Islet of Langerhans (tissue), 1 donor: ENCODE measurements around the gene VSIG10.
A peak's percentile ranks its signal among the peaks of the same experiment; 100 is the strongest.

Experiments
- FAIRE-seq: peaks from one replicate; lab custom pipeline; 2011; peaks lifted over from hg19 to GRCh38; lab: Jason Lieb, UNC

The VSIG10 gene

DNA sequence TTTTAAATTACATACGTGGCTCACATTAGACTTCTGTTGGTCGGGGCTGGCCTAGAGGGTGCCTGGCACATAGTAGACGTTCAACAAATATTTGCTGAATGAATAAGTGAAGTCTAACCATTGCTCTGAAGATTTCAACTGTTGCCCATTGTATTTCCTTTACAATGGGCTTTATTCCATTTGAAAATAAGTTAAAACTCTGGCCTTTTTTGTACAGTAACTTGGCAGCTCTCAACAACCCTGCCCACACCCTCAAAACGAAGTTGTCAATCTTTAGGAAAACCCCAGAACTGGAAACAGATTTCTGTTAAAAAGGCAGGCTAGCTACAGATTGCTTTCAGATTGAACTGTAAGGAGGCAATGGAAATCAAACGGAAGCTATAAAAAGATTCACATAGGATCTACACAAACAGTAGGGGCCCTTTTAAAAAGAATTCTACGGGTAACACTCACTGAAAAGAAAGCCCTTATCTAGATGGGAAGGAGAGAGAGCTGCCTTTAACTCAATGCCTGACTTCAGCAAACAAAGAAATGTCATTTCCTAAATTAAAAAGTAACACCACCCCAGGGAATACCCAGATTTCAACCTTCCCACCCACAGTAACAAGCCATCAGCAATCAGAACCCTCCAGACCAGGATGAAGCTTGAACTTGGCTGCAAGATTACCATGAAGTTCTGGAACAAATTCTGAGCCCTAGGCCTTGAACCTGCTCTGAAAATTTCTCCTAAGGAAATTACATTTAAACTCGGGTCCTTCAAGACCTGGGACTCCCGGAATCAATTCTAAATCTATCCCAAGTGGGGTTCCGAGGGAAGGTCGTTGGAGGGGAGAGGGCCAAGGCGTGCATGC lies 44.2 kb downstream of the VSIG10 start:
- FAIRE-seq, result no peak

DNA sequence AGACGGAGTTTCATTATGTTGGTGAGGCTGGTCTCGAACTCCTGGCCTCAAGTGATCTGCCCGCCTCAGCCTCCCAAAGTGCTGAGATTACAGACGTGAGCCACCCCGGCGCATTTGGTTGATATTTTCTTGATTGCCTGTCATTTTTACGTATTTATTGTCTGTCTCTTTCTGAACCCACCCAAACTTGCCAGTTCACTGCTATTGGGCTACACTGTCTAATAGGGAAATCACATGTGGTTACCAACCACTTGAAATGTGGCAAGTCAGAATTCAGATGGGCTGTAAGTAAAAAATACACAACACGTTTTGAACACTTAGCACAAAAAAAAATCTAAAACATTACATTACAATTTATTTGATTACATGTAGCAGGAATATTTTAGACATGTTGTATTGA lies 44.9 kb downstream of the VSIG10 start:
- FAIRE-seq, result peak; percentile 65

DNA sequence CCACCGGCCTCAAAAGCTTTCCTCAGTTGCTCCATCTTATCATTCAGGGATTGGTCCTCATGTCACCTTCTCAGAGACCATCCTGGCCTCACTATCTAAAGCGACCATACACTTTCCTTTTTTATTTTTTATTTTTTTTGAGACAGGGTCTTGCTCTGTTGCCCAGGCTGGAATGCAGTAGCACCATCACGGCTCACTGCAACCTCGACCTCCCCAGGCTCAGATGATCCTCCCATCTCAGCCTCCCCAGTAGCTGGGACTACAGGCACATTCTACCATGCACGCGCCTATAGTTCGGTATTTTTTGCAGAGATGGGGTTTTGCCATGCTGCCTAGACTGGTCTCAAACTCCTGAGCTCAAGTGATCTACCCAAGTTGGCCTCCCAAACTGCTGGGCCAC lies 45.6 kb downstream of the VSIG10 start:
- FAIRE-seq, result no peak

DNA sequence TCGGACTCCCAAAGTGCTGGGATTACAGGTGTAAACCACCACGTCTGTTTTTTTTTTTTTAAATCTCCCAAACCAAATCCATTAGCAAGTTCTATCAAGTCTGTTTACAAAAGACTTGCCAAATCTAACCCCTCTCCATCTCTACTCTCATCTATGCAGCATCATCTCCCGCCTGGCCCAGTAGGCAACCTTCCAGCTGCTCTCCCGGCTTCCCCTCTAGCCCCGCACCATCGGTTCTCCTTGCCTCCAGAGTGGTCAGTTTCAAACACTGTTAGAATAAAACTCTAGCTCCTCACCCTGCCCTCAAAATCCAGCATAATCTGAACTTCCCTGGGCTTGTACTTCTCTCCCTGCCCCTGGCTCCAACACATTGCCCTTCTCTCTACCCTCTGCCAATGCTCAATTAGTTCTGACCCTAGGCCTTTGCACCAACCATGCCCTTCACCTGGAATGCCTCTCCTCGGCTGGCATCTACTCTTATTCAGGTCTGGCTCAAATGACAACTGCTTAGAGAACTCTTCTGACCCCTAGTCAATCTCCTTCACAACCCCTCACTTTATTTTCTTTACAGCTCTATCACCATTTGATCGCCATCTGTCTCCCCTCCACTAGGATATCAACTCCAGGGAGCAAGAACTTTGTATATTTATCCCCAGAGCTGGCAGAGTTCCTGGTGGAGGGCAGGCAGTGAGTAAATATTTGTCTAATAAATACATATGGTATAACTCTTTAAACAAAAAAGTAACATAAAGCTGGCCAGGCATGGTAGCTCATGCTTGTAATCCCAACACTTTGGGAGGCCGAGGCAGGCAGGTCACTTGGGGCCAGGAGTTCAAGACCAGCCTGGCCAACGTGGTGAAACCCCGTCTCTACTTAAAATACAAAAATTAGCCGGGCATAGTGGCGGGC lies 47.7 kb downstream of the VSIG10 start:
- no peak for FAIRE-seq

DNA sequence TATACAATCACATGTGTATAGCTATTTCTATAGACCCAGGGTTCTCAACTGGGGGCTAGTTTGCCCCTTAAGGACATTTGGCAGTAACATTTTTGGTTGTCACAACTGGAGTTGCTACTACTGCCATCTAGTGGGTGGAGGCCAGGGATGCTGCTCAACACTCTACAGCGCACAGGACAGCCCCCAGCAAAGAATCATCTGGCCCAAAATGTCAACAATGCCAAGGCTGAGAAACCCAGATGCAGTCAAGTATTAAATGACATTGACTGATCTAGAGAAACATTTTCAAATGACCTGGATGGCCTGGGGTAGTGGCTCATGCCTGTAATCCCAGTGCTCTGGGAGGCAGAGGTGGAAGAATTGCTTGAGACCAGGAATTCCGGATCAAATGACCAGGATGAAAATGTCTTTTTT lies 48.7 kb downstream of the VSIG10 start:
- FAIRE-seq, result no peak

DNA sequence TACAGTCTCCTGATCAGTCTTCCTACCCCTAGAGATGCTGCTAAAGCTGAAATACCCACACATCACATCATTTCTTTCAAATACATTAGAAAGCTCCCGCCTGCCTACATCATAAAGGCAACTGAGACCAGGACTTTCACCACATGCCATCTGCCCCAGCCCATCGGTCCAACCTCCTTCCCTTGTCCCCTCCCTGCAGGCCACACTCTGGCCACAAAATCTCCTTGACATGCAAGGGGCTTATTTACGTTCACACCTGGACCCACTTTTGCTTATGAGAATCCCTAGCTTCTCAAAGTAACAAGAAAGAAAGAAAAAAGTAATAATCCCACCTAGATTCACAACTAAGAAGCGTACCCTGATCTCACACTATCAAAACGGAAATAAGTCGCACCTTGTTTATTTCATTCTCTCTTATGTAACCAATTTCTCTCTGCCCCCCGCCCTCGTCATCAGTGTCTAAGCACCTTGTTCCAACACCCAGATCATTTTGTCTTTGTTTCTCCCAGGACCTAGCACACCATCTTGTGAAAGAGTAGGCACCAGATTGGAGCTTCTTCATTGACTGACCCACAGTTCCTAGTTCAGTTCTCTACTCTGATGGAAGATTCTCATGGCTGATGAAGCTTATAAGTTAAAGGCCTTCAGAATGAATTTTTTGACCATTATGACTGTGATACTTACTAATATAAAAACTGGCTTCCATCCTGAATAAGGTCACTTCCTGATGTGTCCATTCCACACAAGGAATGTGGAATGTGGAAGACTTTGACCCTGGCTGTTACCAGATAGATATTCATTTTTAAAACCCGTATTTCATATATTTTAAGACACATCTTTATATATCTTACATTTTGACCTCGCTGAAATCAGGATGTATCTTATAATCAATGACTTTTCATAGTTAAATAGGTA lies 50.5 kb downstream of the VSIG10 start:
- FAIRE-seq, result no peak

DNA sequence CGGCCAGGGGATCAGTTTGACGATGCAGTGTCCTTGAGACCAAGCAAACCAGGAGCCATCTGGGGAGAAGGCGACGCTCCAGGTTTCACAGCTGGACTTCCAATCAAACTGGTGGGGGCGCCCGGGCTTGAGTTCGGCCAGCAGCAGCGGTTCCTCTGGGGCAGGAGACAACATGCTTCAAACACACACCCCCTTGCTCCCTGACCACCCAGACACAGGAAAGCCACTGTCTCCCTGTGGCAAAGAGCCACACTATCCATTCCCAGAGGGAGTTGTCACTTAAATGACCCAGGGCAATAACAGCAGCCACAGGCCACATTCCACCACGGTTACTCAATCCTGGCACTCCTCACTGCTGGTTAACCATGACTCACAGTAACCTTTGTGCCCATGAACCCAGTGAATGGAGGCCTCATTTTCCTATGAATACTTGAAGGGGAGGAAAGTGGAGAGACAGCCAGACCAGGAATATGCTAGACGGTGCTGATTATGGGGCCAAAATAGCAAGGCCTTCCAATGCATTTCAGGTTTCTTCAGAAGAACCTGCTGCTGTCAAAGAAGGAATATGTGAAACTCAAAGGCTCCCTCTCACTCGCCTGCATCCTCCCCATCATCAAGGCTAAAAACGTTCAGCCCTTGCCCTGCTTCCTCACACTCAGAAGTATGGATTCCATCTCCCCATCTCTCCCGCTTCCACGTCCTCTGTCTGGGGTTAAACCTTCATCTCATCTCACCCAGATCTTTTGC lies 51.3 kb downstream of the VSIG10 start:
- FAIRE-seq, result no peak

DNA sequence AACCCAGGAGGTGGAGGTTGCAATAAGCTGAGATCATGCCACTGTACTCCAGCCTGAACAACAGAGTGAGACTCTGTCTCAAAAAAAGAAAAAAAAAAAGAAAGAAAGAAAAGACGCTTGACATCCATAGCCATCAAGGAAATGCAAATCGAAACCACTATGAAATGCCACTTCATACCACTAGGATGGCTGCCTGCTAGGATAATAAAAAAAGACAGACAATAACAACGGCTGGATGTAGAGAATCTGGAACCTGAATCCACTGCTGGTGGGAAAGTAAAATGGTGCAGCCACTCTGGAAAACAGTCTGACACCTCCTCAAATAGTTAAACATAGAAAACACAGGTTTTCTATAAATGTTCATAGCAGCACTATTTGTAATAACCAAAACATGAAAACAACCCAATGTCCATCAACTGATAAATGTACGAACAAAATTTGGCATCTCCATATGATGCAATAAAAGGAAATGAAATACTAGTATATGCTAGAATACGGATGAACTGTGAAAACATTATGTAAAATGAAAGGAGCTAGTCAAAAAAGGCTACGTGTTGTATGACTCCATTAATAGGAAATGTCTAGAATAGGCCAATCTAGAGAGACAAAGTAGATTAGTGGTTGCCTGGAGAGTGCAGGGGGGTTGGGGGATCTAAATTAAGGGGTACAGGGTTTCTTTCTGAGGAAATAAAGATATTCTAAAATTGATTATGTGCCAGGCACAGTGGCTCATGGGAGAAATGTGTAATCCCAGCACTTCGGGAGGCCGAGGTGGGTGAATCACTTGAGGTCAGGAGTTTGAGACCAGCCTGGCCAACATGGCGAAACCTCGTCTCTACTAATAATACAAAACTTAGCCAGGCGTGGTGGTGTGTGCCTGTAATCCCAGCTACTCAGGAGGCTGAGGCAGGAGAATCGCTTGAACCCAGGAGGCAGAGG lies 52.6 kb downstream of the VSIG10 start:
- FAIRE-seq, result no peak

DNA sequence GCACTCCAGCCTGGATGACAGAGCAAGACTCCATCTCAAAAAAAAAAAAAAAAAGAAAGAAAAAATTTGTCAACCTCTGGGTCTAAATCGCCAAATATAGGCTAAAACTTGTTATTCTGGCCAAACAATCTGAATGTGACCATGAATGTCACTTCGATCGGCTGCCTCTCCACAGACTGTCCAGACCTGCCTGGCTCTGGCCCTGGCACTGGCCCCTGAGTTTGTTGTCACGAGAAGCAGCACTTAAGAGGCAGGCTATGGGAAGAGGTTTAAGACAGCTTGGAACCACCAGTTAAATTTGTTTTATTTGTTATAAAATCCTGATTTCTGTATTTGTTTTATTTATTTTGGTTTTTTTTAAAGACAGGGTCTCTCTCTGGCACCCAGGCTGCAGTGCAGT lies 57.4 kb downstream of the VSIG10 start:
- FAIRE-seq, result no peak

DNA sequence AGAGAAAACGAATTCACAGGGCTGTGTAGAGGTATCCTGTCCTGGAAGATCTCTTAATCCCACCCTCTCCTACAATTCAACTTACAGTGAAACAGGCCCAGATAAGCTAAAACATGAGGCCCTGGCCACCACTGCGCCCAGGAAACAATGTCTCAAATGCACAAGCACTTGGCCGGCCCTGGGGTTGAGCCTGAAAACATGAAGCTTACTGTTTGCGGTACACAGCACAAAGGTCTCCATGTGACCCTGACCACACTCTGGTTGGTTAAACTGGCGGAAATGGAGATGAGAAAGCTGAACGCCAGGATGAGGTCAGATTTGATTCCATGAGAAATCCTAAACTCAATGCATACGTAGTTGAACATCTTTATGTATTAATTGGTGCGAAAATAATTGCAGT lies 59.2 kb downstream of the VSIG10 start:
- FAIRE-seq, result no peak

DNA sequence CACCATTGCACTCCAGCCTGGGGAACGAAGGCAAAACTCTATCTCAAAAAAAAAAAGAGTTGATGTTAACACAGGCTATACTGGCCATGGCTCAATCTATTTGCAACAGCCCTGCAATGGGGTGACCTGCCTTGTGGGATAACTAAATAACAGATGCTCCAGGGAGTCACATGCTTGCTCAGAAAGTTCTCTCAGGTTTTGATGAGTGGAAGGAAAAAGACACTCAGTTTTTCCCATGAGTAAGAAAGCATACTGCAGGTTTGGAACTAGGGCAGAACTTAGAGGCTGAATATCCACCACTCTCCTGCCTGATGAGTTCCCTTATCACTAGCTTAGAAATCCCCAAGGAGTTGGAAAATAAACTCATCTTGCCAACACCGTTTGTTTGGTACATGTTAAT lies 59.7 kb downstream of the VSIG10 start:
- no peak for FAIRE-seq

DNA sequence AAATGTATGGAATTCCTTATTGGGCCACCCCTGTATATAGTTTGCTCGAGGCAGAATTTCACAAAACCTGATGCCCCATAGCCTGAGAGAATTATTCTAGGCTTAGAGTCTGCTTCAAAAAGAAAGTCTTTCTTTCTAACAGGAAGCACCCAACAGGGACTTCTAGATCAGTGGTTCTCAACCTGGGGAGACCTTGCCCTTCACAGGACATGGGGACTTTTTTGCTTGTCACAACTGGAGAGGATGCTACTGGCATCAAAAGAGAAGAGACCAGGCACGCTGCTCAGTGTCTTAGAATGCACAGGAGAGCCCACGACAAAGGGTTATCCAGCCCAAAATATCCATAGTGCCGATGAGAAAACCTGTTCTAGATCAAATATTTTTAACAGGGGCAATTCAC lies 61.7 kb downstream of the VSIG10 start:
- FAIRE-seq, result no peak

DNA sequence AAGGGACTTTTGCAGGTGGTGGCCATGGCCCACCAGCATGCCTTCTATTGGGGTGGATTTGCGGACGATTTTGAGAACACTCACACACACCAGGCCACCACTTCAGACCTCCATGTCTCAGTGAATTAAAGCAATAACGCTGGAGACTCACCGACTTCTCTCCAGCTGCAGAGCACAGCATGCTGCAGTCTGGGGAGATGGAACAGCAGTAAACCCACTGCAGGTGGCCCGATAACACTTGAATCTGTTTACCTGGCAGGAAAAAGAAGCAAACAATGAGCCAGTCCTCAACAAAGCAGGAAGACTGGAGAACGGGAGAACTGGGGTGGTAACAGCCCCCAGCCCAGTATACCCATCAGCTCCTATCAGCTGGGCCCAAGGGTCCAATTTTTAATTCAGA lies 65.7 kb downstream of the VSIG10 start:
- no peak for FAIRE-seq

DNA sequence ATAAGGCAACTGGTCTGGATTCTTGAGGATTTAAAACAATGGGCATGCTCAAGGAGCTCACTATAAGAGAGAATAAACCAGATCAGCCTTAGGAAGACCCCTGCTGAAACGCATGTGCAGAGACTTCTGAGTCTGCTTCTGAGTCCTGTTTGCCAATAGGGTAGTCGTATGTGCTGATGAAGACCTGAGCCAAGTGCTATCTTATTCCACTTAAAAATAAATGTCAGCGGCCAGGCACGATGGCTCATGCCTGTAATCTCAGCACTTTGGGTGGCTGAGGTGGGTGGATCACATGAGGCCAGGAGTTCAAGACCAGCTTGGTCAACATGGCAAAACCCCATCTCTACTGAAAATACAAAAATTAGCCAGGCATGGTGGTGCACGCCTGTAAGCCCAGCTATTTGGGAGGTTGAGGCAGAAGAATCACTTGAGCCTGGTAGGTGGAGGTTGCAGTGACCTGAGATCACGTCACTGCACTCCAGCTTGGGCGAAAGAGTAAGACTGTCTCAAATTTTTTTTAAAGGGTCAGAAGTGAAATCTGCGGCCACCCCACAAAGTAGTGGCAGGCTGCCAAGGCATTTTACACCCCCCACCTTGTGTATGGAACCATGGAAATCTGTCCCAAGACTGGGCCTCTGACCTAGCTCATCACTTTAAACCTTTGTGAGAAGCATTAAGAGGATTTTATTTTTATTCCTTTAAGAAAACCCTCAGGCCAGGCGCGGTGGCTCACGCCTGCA lies 67.0 kb downstream of the VSIG10 start:
- FAIRE-seq, result no peak

DNA sequence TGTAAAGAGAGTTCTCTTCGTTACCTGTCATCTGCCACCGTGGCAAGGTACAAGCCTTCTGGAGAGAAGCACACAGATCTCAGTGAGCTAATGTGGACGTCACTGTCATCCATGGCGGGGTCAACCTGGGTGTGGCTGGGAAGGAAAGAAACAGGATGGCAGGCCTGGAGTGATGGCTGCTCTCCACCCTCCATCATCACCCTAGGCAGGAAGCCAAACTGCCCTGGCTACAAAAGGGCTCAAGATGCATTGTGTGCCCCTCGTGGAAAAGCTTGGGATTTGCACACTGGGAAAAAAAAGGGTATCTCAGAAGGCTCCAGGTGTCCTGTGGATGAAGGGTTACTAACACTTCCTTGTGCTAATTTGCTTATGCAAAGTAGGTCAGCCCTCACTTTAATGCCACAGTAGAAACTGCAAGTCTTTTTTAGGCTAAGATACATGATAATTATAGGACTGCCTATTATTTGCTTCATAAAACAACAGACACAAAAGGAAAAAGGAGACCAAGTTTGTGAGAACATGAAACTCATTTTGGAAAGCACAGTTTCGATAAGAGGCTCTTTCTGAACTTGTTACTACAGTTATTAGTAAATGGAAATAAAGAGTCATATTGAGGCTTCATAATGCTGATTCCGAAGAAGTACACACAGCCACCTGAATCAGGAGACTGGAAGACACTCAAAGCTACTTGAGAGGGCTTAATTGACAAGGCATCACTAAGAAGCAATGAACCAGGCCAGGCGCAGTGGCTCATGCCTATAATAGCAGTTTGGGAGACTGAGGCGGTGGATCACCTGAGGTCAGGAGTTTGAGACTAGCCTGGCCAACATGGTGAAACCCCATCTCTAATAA lies 68.4 kb downstream of the VSIG10 start:
- FAIRE-seq, result no peak

DNA sequence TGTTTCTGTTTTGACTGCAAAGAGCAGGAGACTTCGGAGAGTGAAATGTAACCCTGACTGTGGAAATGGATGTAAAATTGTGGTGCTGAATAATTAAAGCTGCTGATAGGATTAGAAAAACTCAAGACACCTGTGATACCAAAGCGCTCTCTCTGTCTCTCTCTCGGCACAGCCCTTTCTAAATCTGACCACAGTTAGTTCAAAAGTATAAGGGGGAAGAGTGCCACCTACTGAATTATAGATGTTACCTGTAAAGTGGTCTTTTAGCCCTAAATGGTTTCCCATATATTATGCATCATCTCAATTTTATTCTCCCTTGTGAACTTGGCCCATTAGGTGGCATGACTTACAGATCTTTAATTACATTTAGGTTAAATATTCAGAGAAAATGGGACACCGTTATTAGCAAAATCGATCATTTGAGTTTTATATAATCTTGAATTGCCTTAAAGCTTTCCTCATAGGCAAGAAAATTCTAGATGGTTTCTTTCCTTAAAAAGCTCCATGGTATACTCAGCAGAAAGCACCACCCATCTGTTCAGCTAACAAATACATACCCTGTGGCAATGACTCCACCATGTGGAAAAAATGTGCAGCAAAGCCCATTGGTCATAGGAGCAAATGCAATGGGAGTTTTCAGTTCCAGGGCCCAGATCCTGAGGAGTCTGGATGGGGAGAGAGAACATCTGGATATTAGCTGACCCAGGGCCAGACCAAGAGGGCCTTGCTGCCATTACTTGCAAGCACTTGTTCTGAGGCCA lies 69.2 kb downstream of the VSIG10 start:
- no peak for FAIRE-seq

DNA sequence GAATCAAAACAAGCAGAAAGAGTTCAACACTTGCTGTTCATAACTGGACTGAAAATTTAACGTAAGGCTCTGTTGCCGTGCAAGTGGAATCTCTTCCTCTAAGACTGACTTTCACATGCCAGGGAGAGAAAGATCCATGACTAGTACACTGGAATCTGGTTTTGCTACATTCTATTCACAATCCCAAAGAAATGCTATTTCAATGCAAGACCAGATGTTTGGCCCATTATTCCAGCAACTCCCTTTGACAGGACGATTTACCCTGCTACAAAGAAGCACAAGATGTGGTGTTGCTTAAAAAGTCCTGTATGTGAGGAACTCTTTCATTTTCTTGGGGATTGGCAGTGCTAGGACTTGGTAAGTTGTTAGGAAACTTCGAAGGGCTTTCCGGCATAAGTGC lies 69.9 kb downstream of the VSIG10 start:
- no peak for FAIRE-seq

DNA sequence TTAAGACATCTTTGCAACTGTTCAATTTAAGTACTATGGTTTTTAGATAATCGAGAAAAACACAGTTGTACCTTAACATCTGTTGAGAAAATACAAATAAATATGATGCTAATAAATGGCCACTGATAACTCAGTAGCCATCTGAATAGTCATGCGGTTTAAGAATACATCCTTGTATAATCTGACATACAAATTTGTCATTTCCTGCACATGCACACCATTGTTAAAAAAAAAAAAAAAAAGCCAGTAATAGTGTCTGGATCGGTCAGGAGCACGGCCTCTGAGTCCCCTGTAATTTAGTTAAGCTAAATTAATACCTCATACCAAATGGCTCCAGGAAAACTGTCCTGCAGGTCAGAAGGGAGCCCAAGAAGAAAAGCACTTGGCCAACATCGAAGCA lies 70.5 kb downstream of the VSIG10 start:
- FAIRE-seq, result no peak
